Measurements from ENCODE around the gene S100B. TPM values are rescaled to one million over a fixed set of nuclear protein-coding genes. Genes with fewer than 3 reads are reported as not detected.
A peak's percentile ranks its signal among the peaks of the same experiment; 100 is the strongest.

Gene S100B
- total and polyA plus RNA-seq, 2 of the 8 experiments (the other 6 are each of a cell fraction or from before 2014, with no cell fraction given) = 0.36 to 0.69 TPM

- no peak overlapping the region for H4K5ac ChIP-seq (ENCODE audit: insufficient read length, low read depth, low read length)
- no peak overlapping the region for H2AFZ ChIP-seq (ENCODE audit: low read length)
- H3K4ac ChIP-seq (replicated peaks; ENCODE audit: insufficient read length, low read depth, low read length) = no peak overlapping the region
- H3K18ac ChIP-seq (ENCODE audit: extremely low read depth, low read length) = no peak overlapping the region
- no peaks in the 10 kb centered on the region for H3K27me3 ChIP-seq (replicated peaks in 1 of 4; ENCODE audit: control insufficient read depth in 3 of 4, extremely low read depth in 1 of 4, insufficient read depth in 3 of 4, low read length in 3 of 4)
- H3K14ac ChIP-seq (ENCODE audit: insufficient read length) = no peak overlapping the region
- no peak overlapping the region for H3K4me2 ChIP-seq (ENCODE audit: insufficient read depth in 1 of 2, low read depth in 2 of 2, low read length in 2 of 2)
- H3K36me3 ChIP-seq (ENCODE audit: control insufficient read depth in 2 of 4, insufficient read depth in 4 of 4, low read length in 3 of 4) = peaks cover 0 to 26% (median 10%) of the 10 kb centered on the region in 4 experiments; a peak in 7 of 8 replicates
- H3K27ac ChIP-seq (ENCODE audit: low read depth, low read length) = no peak overlapping the region
- H4K20me1 ChIP-seq (replicated peaks in 1 of 2; ENCODE audit: control insufficient read depth in 1 of 2, insufficient read depth in 2 of 2, low read length in 2 of 2) = peaks cover 0 to 4% of the 10 kb centered on the region in 2 experiments
- 0 out of 2 replicates have a peak overlapping the region, but pooled peaks have one; percentile 26 for H2BK5ac ChIP-seq (ENCODE audit: low read depth, low read length)
- H2BK15ac ChIP-seq (ENCODE audit: low read length) = no peak overlapping the region
- H3K4me3 ChIP-seq (ENCODE audit: extremely low read depth in 1 of 4, insufficient read depth in 2 of 4, low read depth in 3 of 4, low read length in 4 of 4) = no peak overlapping the region
- DNase-seq (ENCODE audit: low read depth in 1 of 2, low spot score in 2 of 2) = peak in 1 of 2 experiments; percentile 44
- H3K79me1 ChIP-seq (ENCODE audit: low read depth, low read length) = no peaks in the 10 kb centered on the region
- POLR2A ChIA-PET (ENCODE audit: partially characterized antibody) = no interaction called here
- no peak overlapping the region for H4K91ac ChIP-seq (replicated peaks; ENCODE audit: insufficient read length, low read length)
- H2BK20ac ChIP-seq (ENCODE audit: low read length) = no peak overlapping the region
- no peaks in the 10 kb centered on the region for H3K9me3 ChIP-seq (ENCODE audit: insufficient read depth in 2 of 2, low read depth in 1 of 2, low read length in 1 of 2)
- H2AK5ac ChIP-seq (ENCODE audit: low read depth, low read length) = no peak overlapping the region
- no peak overlapping the region for H2BK12ac ChIP-seq (ENCODE audit: low read depth, low read length)
- no peaks in the 10 kb centered on the region for H3K4me1 ChIP-seq (replicated peaks in 1 of 4; ENCODE audit: control insufficient read depth in 3 of 4, insufficient read depth in 4 of 4, low read length in 3 of 4)
- CTCF ChIA-PET (ENCODE audit: partially characterized antibody) = interaction anchor here (0.7 to 2.7 kb wide), 5 partner anchors 9 to 87 kb away, joined by 3 to 9 read pairs (median 5); partner anchors contain the start of gene PRMT2
- no peak overlapping the region for H3K56ac ChIP-seq (replicated peaks; ENCODE audit: insufficient read length, low read depth, low read length)
- no peak overlapping the region for H3K9ac ChIP-seq (replicated peaks in 1 of 4; ENCODE audit: extremely low read depth in 1 of 4, low read depth in 3 of 4, low read length in 3 of 4)
- H4K8ac ChIP-seq (ENCODE audit: extremely low read depth, insufficient read depth, low read length) = no peak overlapping the region
- FAIRE-seq = no peak
- 86% methylated on average over 24 of the region's 24 CpGs; no CpG with 5 or more reads in 1 of the 2 experiments for WGBS, 2 experiments (ENCODE audit: extremely low coverage in 1 of 2, insufficient coverage in 1 of 2, insufficient read length in 1 of 2, insufficient replicate concordance in 2 of 2, low coverage in 1 of 2, low lambda C conversion rate in 2 of 2, missing lambda C conversion rate in 1 of 2)
- H3K79me2 ChIP-seq (ENCODE audit: control insufficient read depth in 1 of 2, insufficient read depth in 2 of 2, low read length in 2 of 2) = no peaks in the 10 kb centered on the region
- H3K23me2 ChIP-seq (ENCODE audit: low read depth, low read length) = no peaks in the 10 kb centered on the region; the same call in 1 of the 2 replicates
- no peak for TF ChIP-seq ATF2 (IDR thresholded peaks at IDR 0.05; ENCODE audit: low read length)
- no peak for TF ChIP-seq SAP30 (IDR thresholded peaks at IDR 0.05; ENCODE audit: insufficient read depth, insufficient replicate concordance, low read length)
- TF ChIP-seq TAF7 (optimal IDR thresholded peaks at IDR 0.05; ENCODE audit: borderline replicate concordance, low read depth, low read length) = no peak
- peak in 1 of 2 experiments; percentile 17; a peak in 1 of 4 replicates for TF ChIP-seq RAD21 (IDR thresholded peaks at IDR 0.05 in 1 of 2, conservative IDR thresholded peaks at IDR 0.05 in 1 of 2; ENCODE audit: low read depth in 2 of 2, low read length in 2 of 2)
- TF ChIP-seq, protein P1, sequence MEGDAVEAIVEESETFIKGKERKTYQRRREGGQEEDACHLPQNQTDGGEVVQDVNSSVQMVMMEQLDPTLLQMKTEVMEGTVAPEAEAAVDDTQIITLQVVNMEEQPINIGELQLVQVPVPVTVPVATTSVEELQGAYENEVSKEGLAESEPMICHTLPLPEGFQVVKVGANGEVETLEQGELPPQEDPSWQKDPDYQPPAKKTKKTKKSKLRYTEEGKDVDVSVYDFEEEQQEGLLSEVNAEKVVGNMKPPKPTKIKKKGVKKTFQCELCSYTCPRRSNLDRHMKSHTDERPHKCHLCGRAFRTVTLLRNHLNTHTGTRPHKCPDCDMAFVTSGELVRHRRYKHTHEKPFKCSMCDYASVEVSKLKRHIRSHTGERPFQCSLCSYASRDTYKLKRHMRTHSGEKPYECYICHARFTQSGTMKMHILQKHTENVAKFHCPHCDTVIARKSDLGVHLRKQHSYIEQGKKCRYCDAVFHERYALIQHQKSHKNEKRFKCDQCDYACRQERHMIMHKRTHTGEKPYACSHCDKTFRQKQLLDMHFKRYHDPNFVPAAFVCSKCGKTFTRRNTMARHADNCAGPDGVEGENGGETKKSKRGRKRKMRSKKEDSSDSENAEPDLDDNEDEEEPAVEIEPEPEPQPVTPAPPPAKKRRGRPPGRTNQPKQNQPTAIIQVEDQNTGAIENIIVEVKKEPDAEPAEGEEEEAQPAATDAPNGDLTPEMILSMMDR (IDR thresholded peaks at IDR 0.05; ENCODE audit: control extremely low read depth in 1 of 3, insufficient read depth in 1 of 3, low read depth in 1 of 3, low read length in 3 of 3) = peak in 2 of 3 experiments; percentile 22 to 40; a peak in 2 of 4 replicates
- no peak overlapping the region for H2BK120ac ChIP-seq (replicated peaks; ENCODE audit: low read depth, low read length)
- no peak overlapping the region for H3K23ac ChIP-seq (ENCODE audit: insufficient read length)
Observed at GRCh38 chr21:46551636-46552241, 53.1 kb downstream of the S100B start.

All from H1 (cell line).